ENCODE data around the gene FLOT1. TPM values are rescaled to one million over a fixed set of nuclear protein-coding genes. Genes with fewer than 3 reads are reported as not detected.
"Not testable (repeated sequence)": the region's sequence is repeated elsewhere in the genome, so short reads cannot be mapped to it uniquely, and the experiment has no call there.

FLOT1 gene
- polyA plus RNA-seq, 1 donor: 120 TPM

DNA sequence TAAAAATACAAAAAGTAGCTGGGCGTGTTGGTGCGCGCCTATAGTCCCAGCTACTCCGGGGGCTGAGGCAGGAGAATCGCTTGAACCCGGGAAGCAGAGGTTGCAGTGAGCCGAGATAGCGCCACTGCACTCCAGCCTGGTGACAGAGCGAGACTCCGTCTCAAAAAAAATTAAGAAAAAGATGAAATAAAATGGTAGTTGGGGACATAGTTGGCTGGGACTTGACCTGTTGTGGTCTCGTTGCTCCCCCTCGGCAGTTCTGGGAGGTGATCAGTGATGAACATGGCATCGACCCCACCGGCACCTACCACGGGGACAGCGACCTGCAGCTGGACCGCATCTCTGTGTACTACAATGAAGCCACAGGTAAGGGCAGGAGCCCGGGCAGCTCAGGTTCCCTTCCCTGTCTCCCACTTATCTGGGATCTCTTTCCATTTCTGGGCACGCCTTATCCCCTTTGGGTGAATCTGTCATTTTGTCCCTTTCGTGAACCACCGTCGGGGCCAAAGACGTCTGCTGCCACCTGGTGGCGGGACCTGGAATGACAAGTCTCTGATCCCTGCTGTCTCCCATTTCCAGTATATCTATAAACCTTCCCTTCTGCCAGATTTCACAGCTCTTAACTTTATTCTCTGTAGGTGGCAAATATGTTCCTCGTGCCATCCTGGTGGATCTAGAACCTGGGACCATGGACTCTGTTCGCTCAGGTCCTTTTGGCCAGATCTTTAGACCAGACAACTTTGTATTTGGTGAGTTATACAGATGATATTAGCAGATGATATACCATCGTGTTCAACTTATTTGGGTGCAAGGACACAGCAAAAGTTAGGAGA, 20.0 kb downstream of the FLOT1 start:
- peak; percentile 85 for DNase-seq

DNA sequence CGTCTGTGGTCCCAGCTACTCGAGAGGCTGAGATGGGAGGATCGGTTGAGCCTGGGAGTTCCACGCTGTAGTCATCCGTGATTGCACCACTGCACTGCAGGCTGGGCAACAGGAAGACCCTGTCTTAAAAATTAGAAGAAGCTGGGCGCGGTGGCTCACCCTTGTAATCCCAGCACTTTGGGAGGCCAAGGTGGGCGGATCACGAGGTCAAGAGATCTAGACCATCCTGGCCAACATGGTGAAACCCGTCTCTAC, 20.5 kb downstream of the FLOT1 start:
- not testable (repeated sequence) for DNase-seq

DNA sequence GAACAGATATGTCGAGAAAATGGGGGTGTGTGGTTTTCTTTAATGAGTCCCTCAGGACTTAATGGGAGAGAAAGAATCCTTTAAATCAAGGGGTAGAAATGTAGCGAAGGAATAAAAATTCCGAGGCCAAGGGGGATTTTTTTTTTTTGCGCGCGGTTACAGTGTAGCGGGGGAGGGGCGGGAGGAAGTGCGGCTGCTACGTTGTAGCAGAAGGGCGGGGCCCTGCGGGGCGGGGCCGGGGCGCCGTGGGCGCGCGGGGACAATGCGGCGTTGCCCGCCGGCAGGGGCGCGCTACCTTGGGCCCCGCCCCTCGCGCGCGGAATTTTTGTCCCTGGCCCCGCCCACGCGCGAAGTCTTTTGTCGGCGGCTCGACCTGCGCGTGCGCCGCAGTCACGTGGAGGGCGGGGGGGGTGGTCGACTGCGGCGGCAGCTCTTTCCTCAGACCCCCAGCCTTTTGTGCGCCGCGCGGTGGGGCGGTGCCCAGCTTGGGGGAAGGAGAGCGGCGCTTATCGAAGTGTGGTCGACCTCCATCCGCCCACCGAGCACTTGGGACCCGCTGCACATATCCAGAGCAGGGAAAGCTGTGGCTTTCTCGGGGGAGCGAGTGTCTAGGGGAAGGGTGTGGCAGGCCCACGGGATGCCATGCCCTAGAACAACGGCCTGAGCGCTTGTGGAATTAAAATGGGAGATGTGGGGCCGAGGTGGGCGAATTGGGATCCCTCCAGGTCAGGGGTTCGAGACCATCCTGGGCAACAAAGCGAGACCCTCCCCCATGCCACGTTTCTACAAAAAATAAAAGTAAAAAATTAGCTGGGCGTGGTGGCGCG, 21.1 kb downstream of the FLOT1 start:
- peak; percentile 95 for DNase-seq

DNA sequence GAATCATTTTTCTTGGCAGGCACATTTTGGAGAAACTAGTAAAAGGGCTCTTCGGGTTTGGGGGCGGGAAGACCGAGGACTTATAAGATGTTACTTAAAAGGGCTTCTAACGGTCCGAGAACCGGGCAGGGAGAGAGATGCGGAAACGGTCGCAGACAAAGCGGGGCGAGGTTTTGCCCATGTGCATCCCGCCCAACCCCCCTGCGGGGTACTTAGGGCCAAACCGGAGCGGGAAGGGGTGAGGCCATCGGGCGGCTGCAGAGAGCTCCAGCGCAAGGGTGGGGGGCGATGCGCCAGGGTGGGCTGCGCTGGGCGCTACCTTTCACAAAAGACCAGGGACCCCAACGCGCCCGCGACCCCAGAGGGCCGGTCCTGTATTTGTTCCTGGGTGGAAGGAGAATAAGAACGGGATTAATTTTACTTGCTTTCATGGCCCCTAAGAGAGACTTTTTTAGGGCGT, 21.7 kb downstream of the FLOT1 start:
- peak; percentile 60 for DNase-seq

DNA sequence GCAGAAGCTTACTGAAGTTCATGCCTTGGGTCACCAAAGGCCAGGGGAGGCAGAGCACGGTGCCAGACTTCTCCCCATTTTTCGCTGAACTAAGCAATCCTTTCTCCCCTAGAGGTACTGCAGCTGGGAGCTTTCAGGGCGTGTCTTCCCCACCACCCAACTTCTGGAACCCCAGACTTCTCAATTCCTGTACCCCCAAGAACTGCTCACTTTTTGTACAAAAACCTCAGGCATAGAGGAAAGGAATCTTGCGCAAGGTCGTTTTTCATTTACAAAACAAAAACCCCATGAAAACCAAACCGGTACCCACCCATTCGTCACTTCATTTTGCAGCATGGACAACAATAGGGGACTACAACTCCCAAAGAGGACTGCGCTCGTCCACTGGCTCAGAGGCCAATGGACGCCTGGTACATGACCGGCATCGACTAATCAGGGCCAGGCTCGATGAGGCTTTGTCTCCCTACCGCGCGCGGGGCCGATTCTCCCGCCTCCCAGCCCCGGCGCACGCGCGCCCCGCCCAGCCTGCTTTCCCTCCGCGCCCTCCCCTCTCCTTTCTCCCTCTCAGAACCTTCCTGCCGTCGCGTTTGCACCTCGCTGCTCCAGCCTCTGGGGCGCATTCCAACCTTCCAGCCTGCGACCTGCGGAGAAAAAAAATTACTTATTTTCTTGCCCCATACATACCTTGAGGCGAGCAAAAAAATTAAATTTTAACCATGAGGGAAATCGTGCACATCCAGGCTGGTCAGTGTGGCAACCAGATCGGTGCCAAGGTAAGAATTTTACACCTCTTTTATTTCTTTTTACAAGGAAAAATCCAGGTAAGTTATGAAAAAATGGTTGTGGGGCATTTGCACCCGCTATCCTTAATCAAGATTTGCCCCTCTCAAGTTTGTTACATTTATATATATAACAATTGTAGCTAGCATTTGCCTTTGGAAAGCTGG, 22.4 kb downstream of the FLOT1 start, which contains the start of gene TUBB:
TSS of gene TUBB (plus strand) at position 562 of the 947 bp plus-strand sequence. CDS start at position 717, 155 bp downstream.
- peak; percentile 98 for DNase-seq

DNA sequence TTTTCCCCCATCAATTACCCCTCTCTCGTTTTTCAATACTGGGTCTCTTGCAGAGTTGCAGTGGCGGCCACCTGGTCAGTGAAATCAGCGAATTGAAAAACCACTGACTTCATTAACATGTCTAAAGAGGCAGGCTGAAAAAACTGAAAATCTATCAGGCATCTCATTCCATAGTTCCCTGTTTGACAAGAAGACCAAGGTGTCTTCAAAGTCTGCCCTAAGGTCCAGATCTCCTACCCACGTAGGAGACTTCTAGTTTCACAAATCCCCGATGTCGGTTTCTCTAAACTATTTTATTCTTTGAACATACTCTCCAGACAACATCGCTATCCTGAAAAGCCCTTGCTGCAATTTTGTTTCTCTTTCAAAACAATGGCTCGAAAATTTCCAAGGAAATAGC, 23.1 kb downstream of the FLOT1 start:
- DNase-seq: no peak

DNA sequence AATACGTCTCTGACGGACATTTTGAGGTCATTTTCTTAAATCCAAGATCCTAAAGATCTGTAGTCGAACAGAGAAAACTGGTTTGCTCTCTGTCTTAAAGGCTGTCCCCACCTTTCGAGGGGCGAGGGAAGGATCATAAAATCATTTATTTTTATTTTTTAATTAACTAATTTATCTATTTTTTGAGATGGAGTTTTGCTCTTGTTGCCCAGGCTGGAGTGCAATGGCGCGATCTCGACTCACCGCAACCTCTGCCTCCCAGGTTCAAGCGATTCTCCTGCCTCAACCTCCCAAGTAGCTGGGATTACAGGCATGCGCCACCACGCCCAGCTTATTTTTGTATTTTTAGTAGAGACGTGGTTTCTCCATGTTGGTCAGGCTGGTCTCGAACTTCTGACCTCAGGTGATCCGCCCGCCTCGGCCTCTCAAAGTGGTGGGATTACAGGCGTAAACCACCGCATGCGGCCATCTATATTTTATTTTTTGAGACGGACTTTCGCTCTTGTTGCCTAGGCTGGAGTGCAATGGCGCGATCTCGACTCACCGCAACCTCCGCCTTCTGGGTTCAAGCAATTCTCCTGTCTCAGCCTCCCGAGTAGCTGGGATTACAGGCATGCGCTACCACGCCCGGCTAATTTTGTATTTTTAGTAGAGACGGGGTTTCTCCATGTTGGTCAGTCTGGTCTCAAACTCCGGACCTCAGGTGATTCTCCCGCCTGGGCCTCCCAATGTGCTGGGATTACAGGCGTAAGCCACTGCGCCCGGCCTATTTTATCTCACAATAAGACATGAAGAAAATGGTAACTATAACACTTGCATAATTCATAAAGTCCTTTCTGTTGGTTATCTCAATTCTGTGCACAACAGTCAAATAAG, 24.4 kb downstream of the FLOT1 start:
- not testable (repeated sequence) for DNase-seq

DNA sequence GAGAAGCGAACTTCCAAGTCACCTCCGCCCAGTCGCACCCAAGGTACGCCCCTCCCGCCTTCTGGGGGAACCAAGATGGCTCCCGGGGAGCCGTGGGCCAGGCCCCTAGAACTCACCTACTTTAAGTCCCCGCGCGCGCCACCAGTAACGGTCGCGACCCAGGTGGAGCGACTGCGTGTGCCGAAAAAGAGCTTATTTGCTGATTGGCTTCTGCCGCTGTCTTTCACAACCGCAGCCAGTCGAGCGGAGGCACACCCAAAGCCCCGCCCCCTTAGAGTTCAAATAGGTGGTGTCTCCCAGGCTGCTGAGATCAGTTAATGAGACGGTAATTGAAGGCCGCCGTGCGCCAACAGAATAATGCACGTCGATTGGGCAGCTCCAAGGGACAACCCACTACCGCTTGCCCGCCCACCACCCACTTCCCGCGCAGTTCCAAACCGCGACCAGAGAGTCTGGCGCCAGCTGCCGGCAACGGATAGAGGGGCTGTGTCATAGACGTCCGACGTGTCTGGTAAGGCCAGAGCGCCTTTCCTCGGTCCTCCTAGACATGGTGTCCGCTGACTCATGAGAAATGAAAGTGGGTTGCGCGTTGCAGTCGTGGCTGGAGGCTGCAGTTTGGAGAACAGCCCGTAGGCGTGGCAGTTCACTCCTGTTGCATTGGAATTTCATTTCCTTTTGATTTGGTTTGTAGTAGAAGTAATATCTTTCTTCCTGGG, 25.2 kb downstream of the FLOT1 start, which contains the start of gene MDC1:
TSS of gene MDC1 (minus strand) at position 153 of the 716 bp plus-strand sequence. CDS start 2,106 bp downstream, outside the sequence.
- peak; percentile 99 for DNase-seq

DNA sequence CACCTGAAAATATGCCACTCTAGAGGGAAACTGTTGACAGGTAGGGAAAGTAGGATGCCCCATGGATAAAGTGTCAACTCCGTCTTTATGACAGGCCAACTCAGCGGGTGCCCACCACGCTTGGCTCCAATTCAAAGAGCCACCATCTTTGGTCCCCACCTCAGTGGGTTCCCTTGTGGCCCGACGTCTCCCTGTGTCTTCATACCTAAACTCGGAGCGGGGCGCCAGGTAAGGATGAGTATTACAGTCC, 25.7 kb downstream of the FLOT1 start:
- DNase-seq: no peak

DNA sequence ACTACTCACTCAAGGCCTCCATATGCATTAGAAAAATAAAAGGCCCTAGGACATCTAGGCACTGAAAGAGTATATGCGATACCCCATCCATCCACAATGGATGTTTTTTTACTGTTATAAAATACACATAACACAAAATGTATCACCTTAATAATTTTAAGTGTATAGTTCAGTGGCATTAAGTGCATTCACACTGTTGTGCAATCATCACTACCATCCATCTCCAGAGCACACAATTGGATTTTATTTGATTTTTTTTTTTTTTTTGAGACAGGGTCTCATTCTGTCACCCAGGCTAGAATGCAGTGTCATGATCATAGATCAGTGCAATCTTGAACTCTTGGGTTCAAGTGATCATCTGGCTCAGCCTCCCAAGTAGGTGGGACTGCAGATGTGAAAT, 28.2 kb downstream of the FLOT1 start:
- no peak for DNase-seq

DNA sequence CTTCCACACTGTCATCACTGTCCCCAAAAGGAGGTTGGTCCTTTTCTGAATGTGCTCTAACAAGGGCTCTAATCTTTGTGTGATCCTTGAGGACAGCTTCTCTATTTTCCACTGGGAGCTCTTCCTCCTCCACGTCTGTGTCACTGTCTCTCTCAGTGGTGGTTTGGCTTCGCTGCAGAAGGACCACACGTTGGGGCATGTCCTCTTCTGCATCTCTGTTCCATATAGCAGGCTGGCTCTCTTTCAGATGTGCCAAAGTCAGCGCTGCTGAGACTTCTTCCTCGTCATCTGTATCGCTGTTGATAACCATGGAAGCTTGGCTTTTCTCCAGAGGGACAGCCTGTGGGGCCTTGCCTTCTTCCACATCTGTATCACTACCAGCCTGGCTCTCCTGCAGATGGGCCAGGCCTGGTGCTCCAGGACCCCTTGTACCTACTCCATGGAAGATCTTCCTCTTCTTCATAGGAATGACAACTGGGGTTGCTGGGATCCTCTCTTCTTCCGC, 30.0 kb downstream of the FLOT1 start:
- no peak for DNase-seq

DNA sequence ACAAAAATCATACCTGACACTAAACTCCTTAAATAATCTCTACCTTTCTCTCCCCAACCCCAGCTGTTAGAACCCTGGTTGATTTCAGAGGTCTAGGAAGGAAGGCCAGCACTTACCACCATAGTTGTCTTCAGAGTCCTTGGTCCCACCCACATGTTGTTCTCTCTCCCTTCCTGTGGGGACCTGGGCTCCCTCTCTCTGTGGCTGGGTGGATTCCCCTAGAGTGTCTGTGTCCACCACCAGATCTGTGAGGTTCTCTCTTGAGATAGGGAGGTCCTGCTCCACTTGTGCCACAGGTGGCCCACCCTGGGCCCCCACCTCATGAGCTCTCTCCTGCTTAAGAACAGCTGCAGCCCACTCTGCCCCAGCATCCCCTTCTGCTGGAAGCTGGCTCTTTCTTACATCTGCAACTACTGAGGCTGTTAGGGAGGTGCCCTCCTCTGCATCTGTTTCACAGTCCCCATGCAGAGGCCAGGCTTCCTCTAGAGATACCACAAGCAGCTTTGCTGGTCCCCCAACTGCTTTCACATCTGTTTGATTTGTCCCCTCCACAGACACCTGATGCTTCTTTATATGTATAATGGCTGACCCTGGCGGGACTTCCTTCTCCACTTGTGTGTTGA, 30.6 kb downstream of the FLOT1 start:
- no peak for DNase-seq

DNA sequence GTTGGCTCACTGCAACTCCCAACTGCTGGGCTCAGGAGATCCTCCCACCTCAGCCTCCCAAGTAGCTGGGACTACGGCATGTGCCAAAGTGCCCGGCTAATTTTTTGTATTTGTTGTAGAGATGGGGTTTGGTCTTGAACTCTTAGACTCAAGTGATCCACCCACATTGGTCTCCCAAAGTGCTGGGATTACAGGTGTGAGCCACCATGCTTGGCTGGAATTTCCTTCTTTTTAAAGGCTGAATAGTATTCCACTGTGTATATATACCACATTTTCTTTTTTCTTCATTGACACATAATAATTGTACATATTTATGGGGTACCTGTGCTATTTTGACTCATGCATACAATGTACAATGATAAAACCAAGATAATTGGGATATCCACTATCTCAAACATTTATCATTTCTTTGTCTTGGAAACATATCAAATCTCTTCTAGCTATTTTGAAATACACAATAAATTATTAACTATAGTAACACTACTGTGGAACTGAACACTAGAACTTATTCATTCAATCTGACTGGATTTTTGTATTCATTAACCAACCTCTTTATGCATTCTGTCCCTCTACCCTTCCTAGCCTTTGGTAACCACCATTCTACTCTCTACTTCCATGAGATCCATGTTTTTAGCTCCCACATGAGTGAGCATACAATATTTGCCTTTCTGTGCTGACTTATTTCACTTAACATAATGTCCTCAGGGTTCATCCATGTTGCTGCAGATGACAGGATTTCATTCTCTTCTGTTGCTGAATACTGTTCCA, 33.2 kb downstream of the FLOT1 start:
- no peak for DNase-seq

DNA sequence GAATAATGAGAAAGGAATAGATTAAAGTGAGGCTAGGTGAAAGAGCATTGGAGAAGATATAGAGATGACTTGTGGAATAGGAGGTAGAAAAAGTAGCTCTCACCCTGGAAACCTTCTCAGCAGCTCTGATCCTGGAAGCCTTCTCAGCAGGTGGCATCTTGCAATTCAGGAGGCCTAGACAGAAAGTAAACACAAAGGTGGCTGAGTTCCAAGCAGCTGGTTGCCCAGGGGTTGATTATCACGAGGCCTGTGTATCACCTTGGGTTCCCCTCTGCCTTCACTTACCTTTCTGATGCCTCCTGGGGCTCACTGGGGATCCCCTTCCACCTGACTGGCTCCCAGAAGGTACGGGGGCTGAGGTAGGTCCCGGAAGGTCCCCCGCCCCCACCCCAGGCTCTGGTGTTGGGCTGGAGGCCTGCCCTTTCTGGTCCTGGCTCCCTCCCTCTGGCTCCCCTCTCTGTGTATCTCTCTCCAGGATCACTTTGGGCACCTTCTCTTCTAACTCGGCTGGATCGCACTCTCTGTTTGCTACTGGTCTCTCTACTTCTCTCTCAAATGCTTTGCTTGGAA, 35.1 kb downstream of the FLOT1 start:
- no peak for DNase-seq

DNA sequence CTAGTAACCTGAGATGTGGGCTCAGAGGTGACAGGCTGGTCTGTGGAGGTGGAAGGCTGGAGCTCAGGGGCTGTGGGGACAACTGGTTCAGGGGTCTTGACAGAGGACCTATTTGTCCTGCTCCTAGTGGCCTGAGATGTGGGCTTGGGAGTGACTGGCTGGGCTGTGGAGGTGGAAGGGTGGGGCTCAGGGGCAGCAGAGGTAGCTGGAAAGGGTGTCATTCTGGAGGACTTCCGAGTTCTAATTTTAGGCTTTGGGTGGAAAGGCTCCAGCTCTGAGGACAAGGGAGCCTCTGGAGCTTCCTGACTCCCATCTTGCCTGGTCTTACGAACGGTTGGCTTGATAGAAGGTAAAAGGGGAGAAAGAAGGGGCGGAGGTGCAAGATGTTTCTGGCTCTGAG, 36.9 kb downstream of the FLOT1 start:
- no peak for DNase-seq

DNA sequence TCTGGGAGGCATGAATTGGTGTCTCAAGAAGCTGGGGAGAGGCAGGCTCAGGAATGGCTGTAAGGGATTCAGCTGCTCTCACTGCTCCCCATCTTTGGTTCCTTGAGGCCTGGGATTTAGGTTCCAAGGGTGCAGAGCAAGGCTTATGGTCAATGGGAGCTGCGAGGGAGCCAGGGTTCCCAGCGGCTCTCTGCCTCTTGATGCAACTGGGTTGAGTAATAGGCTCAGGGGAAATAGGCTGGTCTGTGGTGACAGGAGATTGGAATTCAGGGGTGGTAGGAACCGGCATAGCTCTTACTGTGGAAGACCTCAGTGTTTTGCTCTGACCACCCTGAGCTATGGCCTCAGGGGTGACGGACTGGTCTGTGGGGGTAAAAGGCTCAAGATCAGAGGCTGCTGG, 38.7 kb downstream of the FLOT1 start:
- no peak for DNase-seq

DNA sequence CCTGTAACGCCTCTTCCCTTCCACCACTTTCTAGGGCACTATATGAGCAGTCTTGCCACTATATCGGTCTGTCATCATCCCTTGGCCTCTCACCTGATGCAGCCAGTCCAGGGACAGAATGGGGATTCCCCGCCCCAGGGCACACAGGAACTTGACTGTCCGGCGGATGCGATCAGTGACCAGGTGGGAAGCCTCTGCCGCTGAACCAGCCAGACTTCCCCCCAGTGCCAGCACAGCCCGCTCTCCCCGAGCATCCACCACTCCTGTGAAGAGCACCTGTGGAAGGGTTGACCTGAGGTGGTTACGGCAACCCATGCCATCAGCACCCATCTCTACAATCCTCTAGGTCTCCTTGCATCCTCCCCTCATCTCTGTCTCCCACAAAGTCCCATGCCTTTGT, 39.5 kb downstream of the FLOT1 start:
- DNase-seq: no peak

DNA sequence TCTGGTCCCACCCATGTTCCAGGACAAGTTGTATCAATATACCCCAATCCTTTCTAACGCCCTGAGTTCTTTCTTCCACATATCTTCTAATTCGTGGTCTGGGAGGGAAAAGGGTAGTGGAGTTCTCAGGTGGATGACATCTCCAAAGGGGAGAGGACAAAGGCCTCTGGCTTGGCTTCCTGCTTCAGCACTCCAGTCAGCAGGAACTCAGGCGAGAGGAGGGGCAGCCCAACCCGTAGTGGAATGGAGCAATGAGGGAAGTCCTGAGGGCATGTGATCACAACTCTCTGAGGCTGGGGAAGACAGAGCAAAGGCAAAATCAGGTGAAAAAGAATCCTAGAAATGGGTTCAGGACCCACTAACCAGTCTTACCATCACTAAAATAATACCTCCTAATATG, 42.1 kb downstream of the FLOT1 start:
- DNase-seq: no peak

DNA sequence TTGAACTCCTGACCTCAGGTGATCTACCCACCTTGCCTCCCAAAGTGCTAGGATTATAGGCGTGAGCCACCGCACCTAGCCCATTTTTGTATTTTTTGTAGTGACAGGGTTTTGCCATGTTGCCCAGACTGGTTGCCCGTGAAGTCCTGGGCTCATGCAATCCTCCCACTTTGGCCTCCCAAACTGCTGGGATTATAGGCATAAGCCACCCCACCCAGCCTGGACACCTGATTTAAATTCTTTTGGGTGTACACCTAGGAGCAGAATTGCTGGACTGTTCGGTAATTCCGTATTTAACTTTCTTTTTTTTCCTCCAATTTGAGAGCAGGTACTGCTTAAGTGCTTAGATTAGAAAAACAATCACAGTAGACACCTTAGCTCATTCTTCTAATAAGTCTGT, 46.1 kb downstream of the FLOT1 start:
- DNase-seq: no peak

Measured in hindlimb muscle (tissue), 1 donor.